ENCODE data around the gene AUTS2. TPM values are rescaled to one million over a fixed set of nuclear protein-coding genes. Genes with fewer than 3 reads are reported as not detected.

AUTS2 gene
- total and polyA plus RNA-seq, 2 of the 8 experiments (the other 6 are each of a cell fraction or from before 2014, with no cell fraction given): 25.9 to 101 TPM

- TF ChIP-seq, protein P1, sequence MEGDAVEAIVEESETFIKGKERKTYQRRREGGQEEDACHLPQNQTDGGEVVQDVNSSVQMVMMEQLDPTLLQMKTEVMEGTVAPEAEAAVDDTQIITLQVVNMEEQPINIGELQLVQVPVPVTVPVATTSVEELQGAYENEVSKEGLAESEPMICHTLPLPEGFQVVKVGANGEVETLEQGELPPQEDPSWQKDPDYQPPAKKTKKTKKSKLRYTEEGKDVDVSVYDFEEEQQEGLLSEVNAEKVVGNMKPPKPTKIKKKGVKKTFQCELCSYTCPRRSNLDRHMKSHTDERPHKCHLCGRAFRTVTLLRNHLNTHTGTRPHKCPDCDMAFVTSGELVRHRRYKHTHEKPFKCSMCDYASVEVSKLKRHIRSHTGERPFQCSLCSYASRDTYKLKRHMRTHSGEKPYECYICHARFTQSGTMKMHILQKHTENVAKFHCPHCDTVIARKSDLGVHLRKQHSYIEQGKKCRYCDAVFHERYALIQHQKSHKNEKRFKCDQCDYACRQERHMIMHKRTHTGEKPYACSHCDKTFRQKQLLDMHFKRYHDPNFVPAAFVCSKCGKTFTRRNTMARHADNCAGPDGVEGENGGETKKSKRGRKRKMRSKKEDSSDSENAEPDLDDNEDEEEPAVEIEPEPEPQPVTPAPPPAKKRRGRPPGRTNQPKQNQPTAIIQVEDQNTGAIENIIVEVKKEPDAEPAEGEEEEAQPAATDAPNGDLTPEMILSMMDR (IDR thresholded peaks at IDR 0.05; ENCODE audit: control extremely low read depth in 1 of 3, insufficient read depth in 1 of 3, low read depth in 1 of 3, low read length in 3 of 3): no peak
- TF ChIP-seq KDM4A (IDR thresholded peaks at IDR 0.05; ENCODE audit: low read depth, low read length, severe bottlenecking): no peak
Measured at GRCh38 chr7:69764681-69765080, 166.4 kb downstream of the AUTS2 start (continued).
